Measurements from ENCODE around the gene STARD10. TPM values are rescaled to one million over a fixed set of nuclear protein-coding genes. Genes with fewer than 3 reads are reported as not detected.
"Not testable (repeated sequence)": the region's sequence is repeated elsewhere in the genome, so short reads cannot be mapped to it uniquely, and the experiment has no call there.

The STARD10 gene
- total RNA-seq, 1 donor from 2014 or later: 170 TPM

DNA sequence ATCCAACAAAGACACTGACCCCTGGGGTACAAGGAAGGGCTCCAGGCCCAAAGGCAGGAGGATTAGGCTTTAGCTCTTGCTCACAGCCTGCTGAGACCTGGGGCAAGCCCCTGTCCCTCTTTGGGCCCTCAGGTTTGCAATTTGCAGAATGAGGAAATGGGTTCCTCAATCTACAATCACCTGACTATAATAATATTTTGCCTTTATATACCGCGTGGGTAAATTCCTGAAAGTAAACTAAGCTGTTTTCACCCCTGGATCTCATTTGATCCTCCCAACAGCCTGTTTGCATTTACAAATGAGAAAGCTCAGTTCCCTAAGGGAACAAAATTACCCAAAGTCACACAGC, 797 bp downstream of the STARD10 start:
- Mint-ChIP-seq H3K9me3 (no peaks in the 10 kb centered on the region), H3K27ac (peak overlapping the region; percentile 97), H3K4me3 (peak overlapping the region; percentile 98), H3K4me1 (ENCODE audit: unreplicated experiment) (peaks cover 28% of the 10 kb centered on the region), H3K36me3 (no peaks in the 10 kb centered on the region), H3K27me3 (no peaks in the 10 kb centered on the region)
- TF ChIP-seq, protein P1, sequence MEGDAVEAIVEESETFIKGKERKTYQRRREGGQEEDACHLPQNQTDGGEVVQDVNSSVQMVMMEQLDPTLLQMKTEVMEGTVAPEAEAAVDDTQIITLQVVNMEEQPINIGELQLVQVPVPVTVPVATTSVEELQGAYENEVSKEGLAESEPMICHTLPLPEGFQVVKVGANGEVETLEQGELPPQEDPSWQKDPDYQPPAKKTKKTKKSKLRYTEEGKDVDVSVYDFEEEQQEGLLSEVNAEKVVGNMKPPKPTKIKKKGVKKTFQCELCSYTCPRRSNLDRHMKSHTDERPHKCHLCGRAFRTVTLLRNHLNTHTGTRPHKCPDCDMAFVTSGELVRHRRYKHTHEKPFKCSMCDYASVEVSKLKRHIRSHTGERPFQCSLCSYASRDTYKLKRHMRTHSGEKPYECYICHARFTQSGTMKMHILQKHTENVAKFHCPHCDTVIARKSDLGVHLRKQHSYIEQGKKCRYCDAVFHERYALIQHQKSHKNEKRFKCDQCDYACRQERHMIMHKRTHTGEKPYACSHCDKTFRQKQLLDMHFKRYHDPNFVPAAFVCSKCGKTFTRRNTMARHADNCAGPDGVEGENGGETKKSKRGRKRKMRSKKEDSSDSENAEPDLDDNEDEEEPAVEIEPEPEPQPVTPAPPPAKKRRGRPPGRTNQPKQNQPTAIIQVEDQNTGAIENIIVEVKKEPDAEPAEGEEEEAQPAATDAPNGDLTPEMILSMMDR (conservative IDR thresholded peaks at IDR 0.05): no peak
- DNase-seq (ENCODE audit: extremely low spot score, unreplicated experiment): no peak

DNA sequence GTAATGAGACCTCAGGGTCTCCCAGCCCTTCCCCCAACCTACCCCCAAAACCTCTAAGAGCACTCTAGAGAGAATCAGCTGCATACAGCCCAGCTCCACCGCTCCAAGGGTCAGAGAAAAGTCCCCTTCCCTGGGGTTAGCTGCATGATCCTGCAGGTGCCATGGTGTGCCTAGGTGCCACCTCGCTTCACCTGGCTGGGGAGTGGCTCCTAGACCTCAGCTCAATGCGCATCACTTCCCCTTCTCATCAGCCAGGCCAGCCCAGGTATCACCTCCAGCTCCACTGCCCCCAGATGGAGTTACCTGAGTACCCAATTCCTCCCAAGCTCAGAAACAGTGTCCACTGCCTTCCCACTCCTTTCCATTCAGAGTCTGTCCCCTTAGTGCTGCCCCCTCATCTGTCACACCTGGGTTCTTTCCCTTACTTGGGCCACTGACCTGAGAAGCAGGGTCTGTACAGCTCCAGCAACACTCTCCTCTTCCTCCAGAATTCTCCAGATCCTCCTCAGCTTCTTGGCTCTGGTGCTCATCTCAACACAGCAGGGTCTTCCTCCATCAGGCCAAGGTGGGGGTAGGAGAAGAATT, 1.3 kb downstream of the STARD10 start:
- TF ChIP-seq, protein P1 (conservative IDR thresholded peaks at IDR 0.05): no peak
- H3K4me3 Mint-ChIP-seq: no peak overlapping the region
- DNase-seq (ENCODE audit: extremely low spot score, unreplicated experiment): no peak
- no peaks in the 10 kb centered on the region for H3K27me3 Mint-ChIP-seq
- no peaks in the 10 kb centered on the region for H3K36me3 Mint-ChIP-seq
- H3K27ac Mint-ChIP-seq: no peak overlapping the region
- H3K4me1 Mint-ChIP-seq (ENCODE audit: unreplicated experiment): peaks cover 25% of the 10 kb centered on the region
- H3K9me3 Mint-ChIP-seq: no peaks in the 10 kb centered on the region

DNA sequence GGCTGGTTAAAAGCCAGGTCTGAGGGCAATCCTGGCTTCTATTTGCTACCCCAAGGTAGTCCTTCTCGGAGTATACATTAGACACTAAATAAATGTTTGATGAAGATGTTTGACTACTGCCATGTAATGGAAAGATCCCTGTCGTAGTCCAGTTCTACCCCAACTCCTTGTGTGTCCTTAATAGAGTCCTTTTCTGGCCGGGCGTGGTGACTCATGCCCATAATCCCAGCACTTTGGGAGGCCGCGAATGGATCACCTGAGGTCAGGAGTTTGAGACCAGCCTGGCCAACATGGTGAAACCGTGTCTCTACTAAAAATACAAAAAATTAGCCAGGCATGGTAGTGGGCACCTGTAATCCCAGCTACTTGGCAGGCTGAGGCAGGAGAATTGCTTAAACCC, 2.6 kb downstream of the STARD10 start:
- not testable (repeated sequence) for H3K27ac Mint-ChIP-seq; H3K27me3 Mint-ChIP-seq; DNase-seq (ENCODE audit: extremely low spot score, unreplicated experiment); H3K36me3 Mint-ChIP-seq; H3K4me3 Mint-ChIP-seq; H3K9me3 Mint-ChIP-seq
- peaks cover 30% of the 10 kb centered on the region for H3K4me1 Mint-ChIP-seq (ENCODE audit: unreplicated experiment)

DNA sequence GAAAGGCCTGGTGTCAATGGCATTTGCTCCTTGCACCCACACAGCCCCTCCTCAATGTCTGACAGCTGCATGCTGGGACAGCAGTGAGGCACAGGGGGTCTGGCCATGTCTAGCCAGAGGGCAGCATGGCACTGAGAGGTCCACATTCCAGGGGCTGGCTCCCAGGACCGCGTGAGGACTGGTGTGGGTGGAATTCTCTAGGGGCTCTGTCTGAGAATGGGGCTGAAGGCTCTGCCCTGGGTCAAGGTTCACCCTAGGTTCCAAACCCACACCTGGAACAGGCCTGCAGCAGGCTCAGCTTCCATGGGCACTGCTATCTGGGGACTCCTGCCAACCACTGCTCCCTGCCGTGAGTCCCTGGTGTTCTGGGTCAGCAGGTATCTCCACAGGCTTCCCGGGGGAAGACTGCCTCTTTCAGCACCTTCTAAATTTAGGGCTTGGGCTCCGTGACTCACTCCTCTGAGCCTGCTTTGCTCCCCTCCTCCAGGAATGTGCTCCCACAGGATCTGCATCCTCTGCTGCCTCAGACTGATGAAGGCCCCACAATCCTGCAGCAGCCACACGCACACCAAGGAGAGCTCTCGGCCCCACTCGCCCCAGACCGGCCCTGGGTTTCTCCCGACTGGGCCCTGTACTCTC, 4.2 kb downstream of the STARD10 start:
- Mint-ChIP-seq H3K27ac (peak overlapping the region; percentile 34), H3K9me3 (no peaks in the 10 kb centered on the region), H3K4me3 (no peak overlapping the region), H3K36me3 (no peaks in the 10 kb centered on the region), H3K27me3 (no peaks in the 10 kb centered on the region), H3K4me1 (ENCODE audit: unreplicated experiment) (peaks cover 31% of the 10 kb centered on the region)
- DNase-seq (ENCODE audit: extremely low spot score, unreplicated experiment): no peak
- TF ChIP-seq, protein P1 (conservative IDR thresholded peaks at IDR 0.05): no peak

DNA sequence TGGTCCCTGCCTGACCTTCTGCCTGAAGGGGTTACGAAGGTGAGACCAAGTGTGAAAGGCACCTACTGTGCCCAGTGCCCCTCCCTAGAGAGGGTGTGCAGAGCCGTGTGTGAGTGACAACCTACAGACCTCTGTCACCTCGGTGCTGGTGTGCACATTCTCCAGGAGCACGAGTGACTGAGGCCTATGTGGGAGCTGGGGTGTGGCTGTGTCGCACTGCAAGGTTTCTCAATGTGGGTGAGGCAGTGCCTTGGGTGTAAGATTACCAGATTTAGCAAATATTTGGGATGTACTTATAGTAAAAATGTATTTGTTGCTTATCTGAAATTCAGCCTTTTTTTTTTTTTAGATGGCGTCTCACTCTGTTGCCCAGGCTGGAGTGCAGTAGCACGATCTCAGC, 5.6 kb downstream of the STARD10 start:
- TF ChIP-seq, protein P1 (conservative IDR thresholded peaks at IDR 0.05): no peak
- no peaks in the 10 kb centered on the region for H3K27me3 Mint-ChIP-seq
- H3K4me1 Mint-ChIP-seq (ENCODE audit: unreplicated experiment): peaks cover 20% of the 10 kb centered on the region
- no peak for DNase-seq (ENCODE audit: extremely low spot score, unreplicated experiment)
- H3K36me3 Mint-ChIP-seq: no peaks in the 10 kb centered on the region
- H3K27ac Mint-ChIP-seq: peak overlapping the region; percentile 95
- H3K4me3 Mint-ChIP-seq: no peak overlapping the region
- no peaks in the 10 kb centered on the region for H3K9me3 Mint-ChIP-seq

DNA sequence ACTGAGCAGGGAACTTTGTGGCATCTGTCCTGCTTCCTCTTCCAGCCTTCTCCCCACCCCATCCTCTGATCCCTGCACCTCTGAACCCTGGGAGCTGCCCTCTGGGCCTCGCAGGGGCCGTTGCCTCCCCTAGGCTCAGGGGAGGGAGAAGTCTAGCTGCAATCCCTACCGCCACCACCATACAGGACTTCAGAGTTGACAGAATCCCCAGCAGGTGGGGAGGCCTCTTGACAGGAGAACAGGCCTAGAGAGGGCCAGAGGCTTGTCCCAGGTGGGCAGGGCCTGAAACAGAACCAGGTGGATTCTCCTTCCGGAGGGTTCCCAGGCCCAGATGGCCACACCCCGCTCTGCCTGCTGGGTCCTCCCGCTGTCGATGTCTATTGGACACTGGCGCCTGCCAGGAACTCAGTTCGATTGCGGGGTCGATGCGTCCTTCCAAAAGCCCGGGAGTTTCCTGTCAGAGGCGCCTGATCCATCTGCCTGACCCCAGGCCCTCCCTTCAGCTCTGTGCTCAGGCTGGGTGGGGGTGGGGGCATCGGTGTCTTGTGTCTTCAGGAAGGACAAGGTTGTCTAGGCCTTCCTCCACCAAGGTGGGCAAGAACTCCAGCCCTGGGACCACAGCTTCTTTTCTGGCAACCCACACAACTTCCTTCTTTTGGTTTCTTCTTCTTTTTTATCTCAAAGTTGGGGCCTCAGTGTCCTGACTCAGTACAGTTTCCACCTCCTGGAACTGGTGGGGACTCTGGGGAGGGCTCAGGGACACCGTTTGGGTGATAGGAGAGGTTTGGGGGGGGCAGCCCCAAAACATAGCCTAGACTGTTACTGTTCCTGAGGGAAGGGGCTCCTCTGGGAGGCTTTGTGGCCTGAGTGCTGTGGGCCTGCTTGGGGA, 6.4 kb downstream of the STARD10 start:
- TF ChIP-seq, protein P1 (conservative IDR thresholded peaks at IDR 0.05): peak; percentile 58
- no peak for DNase-seq (ENCODE audit: extremely low spot score, unreplicated experiment)
- H3K9me3 Mint-ChIP-seq: no peaks in the 10 kb centered on the region
- H3K4me1 Mint-ChIP-seq (ENCODE audit: unreplicated experiment): peaks cover 20% of the 10 kb centered on the region
- H3K27ac Mint-ChIP-seq: peak overlapping the region; percentile 95
- H3K27me3 Mint-ChIP-seq: no peaks in the 10 kb centered on the region
- no peak overlapping the region for H3K4me3 Mint-ChIP-seq
- no peaks in the 10 kb centered on the region for H3K36me3 Mint-ChIP-seq
